Measurements from ENCODE around the gene ISM2.

The ISM2 gene

DNA sequence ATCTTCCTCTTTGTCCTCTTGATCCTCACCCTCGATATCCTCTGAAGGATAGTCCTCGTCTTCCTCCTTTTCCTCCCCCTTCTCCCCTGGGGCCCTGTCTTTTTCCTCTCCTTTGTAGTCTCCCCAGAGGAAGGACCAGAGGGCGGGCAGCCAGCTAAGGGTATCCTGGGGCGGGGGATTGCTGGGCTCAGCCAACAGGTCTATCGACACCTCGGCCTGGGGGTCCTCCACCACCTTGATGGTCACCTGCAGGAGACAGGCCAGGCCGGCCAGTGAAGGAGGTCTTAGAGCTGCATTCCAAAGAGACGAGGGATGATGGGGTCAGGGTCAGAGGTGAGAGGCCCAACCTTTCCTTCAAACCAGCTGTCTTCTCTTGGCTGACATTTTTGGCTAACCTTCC, 16.2 kb downstream of the ISM2 start:
- Histone ChIP-seq H3K27me3 (ENCODE audit: control insufficient read depth, insufficient read depth, low read length) (no peaks in the 10 kb centered on the region), H3K4me3 (ENCODE audit: low read length) (no peak overlapping the region), H3K9ac (ENCODE audit: low read length) (no peak overlapping the region), H3K9me3 (ENCODE audit: control insufficient read depth, low read depth, low read length) (no peaks in the 10 kb centered on the region), H3K36me3 (ENCODE audit: control insufficient read depth, low read depth, low read length) (no peaks in the 10 kb centered on the region), H3K4me1 (ENCODE audit: control insufficient read depth, low read depth, low read length) (no peaks in the 10 kb centered on the region), H3K27ac (ENCODE audit: low read length) (no peak overlapping the region)

GRCh38 chr14:77478796-77479195, 19.8 kb downstream of the ISM2 start:
- H3K27me3 ChIP-seq (ENCODE audit: control insufficient read depth, insufficient read depth, low read length), result no peaks in the 10 kb centered on the region

DNA sequence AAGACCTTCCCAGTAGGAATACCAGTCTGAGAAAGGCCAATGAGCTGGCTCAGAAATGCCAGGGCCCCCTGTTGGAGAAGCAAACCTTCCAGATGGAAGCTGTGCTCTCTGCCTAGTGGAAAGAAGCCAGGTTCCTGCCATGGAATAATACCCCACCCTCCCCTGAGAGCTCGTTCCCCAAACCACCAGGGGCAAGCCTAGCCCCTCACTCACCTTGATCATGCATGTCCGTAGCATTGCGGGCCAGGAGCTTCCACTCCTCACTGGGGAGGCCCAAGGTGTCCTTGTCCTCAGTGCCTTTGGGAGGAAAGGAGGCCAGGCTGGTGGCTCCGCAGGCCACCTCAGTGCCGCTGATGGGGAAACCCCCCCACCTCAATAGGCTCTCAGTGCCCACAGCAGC, 20.6 kb downstream of the ISM2 start:
- no peaks in the 10 kb centered on the region for H3K27me3 ChIP-seq (ENCODE audit: control insufficient read depth, insufficient read depth, low read length)
- no peaks in the 10 kb centered on the region for H3K36me3 ChIP-seq (ENCODE audit: control insufficient read depth, low read depth, low read length)
- no peak overlapping the region for H3K4me3 ChIP-seq (ENCODE audit: low read length)
- H3K27ac ChIP-seq (ENCODE audit: low read length), result no peak overlapping the region
- no peaks in the 10 kb centered on the region for H3K9me3 ChIP-seq (ENCODE audit: control insufficient read depth, low read depth, low read length)
- H3K9ac ChIP-seq (ENCODE audit: low read length), result no peak overlapping the region
- H3K4me1 ChIP-seq (ENCODE audit: control insufficient read depth, low read depth, low read length), result no peaks in the 10 kb centered on the region

More at GRCh38 chr14:77478796-77479195, 19.8 kb downstream of the ISM2 start:
- Histone ChIP-seq H3K4me1 (ENCODE audit: control insufficient read depth, low read depth, low read length) (no peaks in the 10 kb centered on the region), H3K36me3 (ENCODE audit: control insufficient read depth, low read depth, low read length) (no peaks in the 10 kb centered on the region), H3K4me3 (ENCODE audit: low read length) (no peak overlapping the region), H3K9me3 (ENCODE audit: control insufficient read depth, low read depth, low read length) (no peaks in the 10 kb centered on the region), H3K9ac (ENCODE audit: low read length) (no peak overlapping the region), H3K27ac (ENCODE audit: low read length) (no peak overlapping the region)

GRCh38 chr14:77475432-77476115, 23.0 kb downstream of the ISM2 start:
- Histone ChIP-seq H3K9me3 (ENCODE audit: control insufficient read depth, low read depth, low read length) (no peaks in the 10 kb centered on the region), H3K27me3 (ENCODE audit: control insufficient read depth, insufficient read depth, low read length) (no peaks in the 10 kb centered on the region), H3K4me1 (ENCODE audit: control insufficient read depth, low read depth, low read length) (peaks cover 2% of the 10 kb centered on the region), H3K27ac (ENCODE audit: low read length) (no peak overlapping the region), H3K4me3 (ENCODE audit: low read length) (no peak overlapping the region), H3K9ac (ENCODE audit: low read length) (no peak overlapping the region), H3K36me3 (ENCODE audit: control insufficient read depth, low read depth, low read length) (no peaks in the 10 kb centered on the region)

- Histone ChIP-seq H3K36me3 (ENCODE audit: control insufficient read depth, low read depth, low read length) (peaks cover 1% of the 10 kb centered on the region), H3K27ac (ENCODE audit: low read length) (no peak overlapping the region), H3K4me1 (ENCODE audit: control insufficient read depth, low read depth, low read length) (peaks cover 2% of the 10 kb centered on the region), H3K4me3 (ENCODE audit: low read length) (no peak overlapping the region), H3K9me3 (ENCODE audit: control insufficient read depth, low read depth, low read length) (no peaks in the 10 kb centered on the region), H3K27me3 (ENCODE audit: control insufficient read depth, insufficient read depth, low read length) (no peaks in the 10 kb centered on the region), H3K9ac (ENCODE audit: low read length) (no peak overlapping the region)
These were observed 24.0 kb downstream of the ISM2 start for GRCh38 chr14:77474479-77475177.

- Histone ChIP-seq H3K9me3 (ENCODE audit: control insufficient read depth, low read depth, low read length) (no peaks in the 10 kb centered on the region), H3K27ac (ENCODE audit: low read length) (no peak overlapping the region), H3K4me1 (ENCODE audit: control insufficient read depth, low read depth, low read length) (peaks cover 2% of the 10 kb centered on the region), H3K9ac (ENCODE audit: low read length) (no peak overlapping the region), H3K36me3 (ENCODE audit: control insufficient read depth, low read depth, low read length) (peaks cover 8% of the 10 kb centered on the region), H3K27me3 (ENCODE audit: control insufficient read depth, insufficient read depth, low read length) (no peaks in the 10 kb centered on the region), H3K4me3 (ENCODE audit: low read length) (no peak overlapping the region)
These were observed 24.7 kb downstream of the ISM2 start for GRCh38 chr14:77473921-77474320.

- Histone ChIP-seq H3K27ac (ENCODE audit: low read length) (no peak overlapping the region), H3K9me3 (ENCODE audit: control insufficient read depth, low read depth, low read length) (no peaks in the 10 kb centered on the region), H3K4me1 (ENCODE audit: control insufficient read depth, low read depth, low read length) (peaks cover 2% of the 10 kb centered on the region), H3K27me3 (ENCODE audit: control insufficient read depth, insufficient read depth, low read length) (no peaks in the 10 kb centered on the region), H3K36me3 (ENCODE audit: control insufficient read depth, low read depth, low read length) (peaks cover 38% of the 10 kb centered on the region), H3K9ac (ENCODE audit: low read length) (no peak overlapping the region), H3K4me3 (ENCODE audit: low read length) (no peak overlapping the region)
These were observed 28.3 kb downstream of the ISM2 start for GRCh38 chr14:77470224-77470870.

GRCh38 chr14:77469539-77469938, 29.1 kb downstream of the ISM2 start:
- no peak overlapping the region for H3K4me3 ChIP-seq (ENCODE audit: low read length)
- H3K27me3 ChIP-seq (ENCODE audit: control insufficient read depth, insufficient read depth, low read length), result no peaks in the 10 kb centered on the region
- no peaks in the 10 kb centered on the region for H3K9me3 ChIP-seq (ENCODE audit: control insufficient read depth, low read depth, low read length)
- peaks cover 2% of the 10 kb centered on the region for H3K4me1 ChIP-seq (ENCODE audit: control insufficient read depth, low read depth, low read length)
- no peak overlapping the region for H3K27ac ChIP-seq (ENCODE audit: low read length)
- H3K36me3 ChIP-seq (ENCODE audit: control insufficient read depth, low read depth, low read length), result peaks cover 46% of the 10 kb centered on the region
- no peak overlapping the region for H3K9ac ChIP-seq (ENCODE audit: low read length)

- no peak overlapping the region for H3K9ac ChIP-seq (ENCODE audit: low read length)
- no peaks in the 10 kb centered on the region for H3K9me3 ChIP-seq (ENCODE audit: control insufficient read depth, low read depth, low read length)
- H3K27me3 ChIP-seq (ENCODE audit: control insufficient read depth, insufficient read depth, low read length), result no peaks in the 10 kb centered on the region
- H3K4me3 ChIP-seq (ENCODE audit: low read length), result no peak overlapping the region
- H3K4me1 ChIP-seq (ENCODE audit: control insufficient read depth, low read depth, low read length), result peaks cover 2% of the 10 kb centered on the region
- H3K36me3 ChIP-seq (ENCODE audit: control insufficient read depth, low read depth, low read length), result peaks cover 50% of the 10 kb centered on the region
- H3K27ac ChIP-seq (ENCODE audit: low read length), result no peak overlapping the region
These were observed 29.5 kb downstream of the ISM2 start for GRCh38 chr14:77469067-77469505.

- Histone ChIP-seq H3K4me1 (ENCODE audit: control insufficient read depth, low read depth, low read length) (peaks cover 2% of the 10 kb centered on the region), H3K27ac (ENCODE audit: low read length) (no peak overlapping the region), H3K9ac (ENCODE audit: low read length) (no peak overlapping the region), H3K9me3 (ENCODE audit: control insufficient read depth, low read depth, low read length) (no peaks in the 10 kb centered on the region), H3K36me3 (ENCODE audit: control insufficient read depth, low read depth, low read length) (peaks cover 61% of the 10 kb centered on the region), H3K4me3 (ENCODE audit: low read length) (no peak overlapping the region), H3K27me3 (ENCODE audit: control insufficient read depth, insufficient read depth, low read length) (no peaks in the 10 kb centered on the region)
These were observed 30.8 kb downstream of the ISM2 start for GRCh38 chr14:77467801-77468200.

DNA sequence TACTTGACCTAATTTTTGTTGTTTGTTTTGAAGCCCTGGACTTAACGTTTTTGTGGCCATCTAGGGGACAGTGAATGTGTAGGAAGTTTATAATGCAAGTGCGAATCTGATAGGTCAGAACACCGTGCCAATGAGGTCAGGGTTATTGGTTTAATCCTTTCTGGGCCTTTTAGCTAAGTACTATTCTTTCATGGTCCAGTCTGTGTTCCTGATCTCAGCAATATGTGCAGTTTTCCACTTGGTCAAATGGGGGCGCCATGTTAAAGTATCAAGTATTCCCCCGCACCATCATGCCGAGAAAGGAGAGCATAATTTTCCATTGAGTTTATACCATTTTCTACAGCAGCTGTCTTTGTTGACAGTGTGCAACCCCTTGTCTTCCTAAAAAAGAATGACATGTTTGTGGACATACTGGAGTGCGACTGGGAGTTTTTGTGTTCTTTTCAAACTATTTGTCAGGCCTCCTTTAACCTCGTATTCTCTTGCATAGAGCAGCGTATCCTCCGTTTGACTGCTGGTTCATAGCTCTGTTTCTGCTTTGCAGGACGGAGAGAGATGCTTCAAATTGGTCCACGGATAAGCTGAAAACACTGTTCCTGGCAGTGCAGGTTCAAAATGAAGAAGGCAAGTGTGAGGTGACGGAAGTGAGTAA, 39.4 kb downstream of the ISM2 start:
- Histone ChIP-seq H3K27me3 (ENCODE audit: control insufficient read depth, insufficient read depth, low read length) (no peaks in the 10 kb centered on the region), H3K4me3 (ENCODE audit: low read length) (peak overlapping the region; percentile 99), H3K9me3 (ENCODE audit: control insufficient read depth, low read depth, low read length) (no peaks in the 10 kb centered on the region), H3K27ac (ENCODE audit: low read length) (no peak overlapping the region), H3K9ac (ENCODE audit: low read length) (peak overlapping the region; percentile 97), H3K36me3 (ENCODE audit: control insufficient read depth, low read depth, low read length) (peaks cover 41% of the 10 kb centered on the region), H3K4me1 (ENCODE audit: control insufficient read depth, low read depth, low read length) (no peaks in the 10 kb centered on the region)

Data from iPS-18a (cell line).